CD4-positive, alpha-beta T cell (primary cell): ENCODE measurements around the gene MAPK8IP1. TPM values are rescaled to one million over a fixed set of nuclear protein-coding genes. Genes with fewer than 3 reads are reported as not detected.

Experiments used
- ATAC-seq: fragments of 200-7000 bp; cut with Tn5 transposase; one replicate; pipeline ENCODE4 v1.10.0; 2022; ENCODE audit warnings: mild to moderate bottlenecking; ENCODE audit not compliant: poor library complexity
- CTCF ChIA-PET: fragments of 350-600 bp; sonication (Branson Sonifier 250); formaldehyde crosslinking; loops from one replicate; lab custom pipeline; 2021; ENCODE audit warnings: antibody characterized with exemption, inconsistent platforms; lab: Charles Lee
- POLR2A ChIA-PET: fragments of 350-600 bp; sonication (Branson Sonifier 250); formaldehyde crosslinking; loops from one replicate; lab custom pipeline; 2021; ENCODE audit warnings: antibody characterized with exemption, inconsistent platforms; lab: Charles Lee
- DNase-seq, 14 experiments: peaks; one replicate each; pipeline ENCODE4 v3.0.0-alpha.2; 2013 to 2020; ENCODE audit warnings: mixed read lengths in 2 of 14
- H3K27ac ChIP-seq, 2 donors: one replicate each; pipeline versions ENCODE4 v1.5.1 to v1.7.0; 2013; ENCODE audit warnings: low read length in 2 of 2, low read depth in 1 of 2, mild to moderate bottlenecking in 1 of 2
- H3K27me3 ChIP-seq, 2 experiments: 1 replicate in 1 of 2; 2 replicates in 1 of 2; pipeline versions ENCODE4 v1.6.1 to v1.7.0; 2013; ENCODE audit warnings: low read length in 2 of 2, control low read depth in 1 of 2, mild to moderate bottlenecking in 1 of 2, moderate library complexity in 1 of 2; ENCODE audit not compliant: insufficient read depth in 2 of 2, control insufficient read depth in 1 of 2
- H3K36me3 ChIP-seq: one replicate; pipeline ENCODE4 v1.6.1; 2013; ENCODE audit warnings: low read length, control low read depth; ENCODE audit not compliant: insufficient read depth
- H3K4me1 ChIP-seq: one replicate; pipeline ENCODE4 v1.6.1; 2013; ENCODE audit warnings: low read length, control low read depth; ENCODE audit not compliant: insufficient read depth
- H3K4me3 ChIP-seq: one replicate; pipeline ENCODE4 v1.5.1; 2013; ENCODE audit warnings: mild to moderate bottlenecking, low read length, moderate library complexity
- H3K9me3 ChIP-seq, 2 experiments: 1 replicate in 1 of 2; 2 replicates in 1 of 2; pipeline versions ENCODE4 v1.6.1 to v1.7.0; 2013; ENCODE audit warnings: low read length in 2 of 2, mild to moderate bottlenecking in 2 of 2, control low read depth in 1 of 2, moderate library complexity in 1 of 2; ENCODE audit not compliant: control insufficient read depth in 1 of 2, insufficient read depth in 1 of 2
- H3K27ac Mint-ChIP-seq: one replicate; pipeline ENCODE4 v1.8.0; 2020; ENCODE audit warnings: mixed read lengths
- H3K27me3 Mint-ChIP-seq: one replicate; pipeline ENCODE4 v1.8.0; 2021; ENCODE audit warnings: mixed read lengths
- H3K36me3 Mint-ChIP-seq: one replicate; pipeline ENCODE4 v1.8.0; 2021; ENCODE audit warnings: low read depth, mixed read lengths
- H3K4me1 Mint-ChIP-seq: one replicate; pipeline ENCODE4 v1.8.0; 2021; ENCODE audit warnings: low read depth, mixed read lengths
- H3K4me3 Mint-ChIP-seq: one replicate; pipeline ENCODE4 v1.8.0; 2020; ENCODE audit warnings: mild to moderate bottlenecking, mixed read lengths
- H3K9me3 Mint-ChIP-seq: one replicate; pipeline ENCODE4 v1.8.0; 2020; ENCODE audit warnings: mixed read lengths
- CTCF ChIP-seq: fragments of 200-600 bp; IDR thresholded peaks from one replicate; pipeline ENCODE4 v1.8.0; 2022; ENCODE audit warnings: antibody characterized with exemption, mild to moderate bottlenecking
- intact Hi-C, 2 experiments: fragments of 100-400 bp; cut with DNase I in 1 of 2; cut with micrococcal nuclease in 1 of 2; formaldehyde crosslinking; loops; one replicate each; pipeline versions ENCODE4 v1.15.1 to v1.9.0; 2023 to 2025; cut with DNase I, micrococcal nuclease
- total RNA-seq, 174 experiments: library from RNA in 2 of 174; stranded (reverse) in 2 of 174; gene quantifications; one replicate each; pipeline ENCODE4 v1.2.3 and lab custom pipeline; 2021 to 2026

MAPK8IP1 gene
- total RNA-seq, 2 experiments from 2014 or later, result 2.3 to 2.4 TPM

GRCh38 chr11:45843158-45843924 lies 42.1 kb upstream of the MAPK8IP1 start:
- TF ChIP-seq CTCF, result peak; percentile 95
- intact Hi-C loops, result loop anchor here (1.0 to 10.0 kb wide), 6 partner anchors 38 to 1924 kb away; partner anchors contain the start of genes ATG13 (in 1 of the 2), FNBP4 (in 1 of the 2), HARBI1 (in 1 of the 2) and SLC35C1 (in 1 of the 2)
- peak overlapping the region; percentile 73 for H3K27ac Mint-ChIP-seq

GRCh38 chr11:45844822-45845578 lies 40.5 kb upstream of the MAPK8IP1 start:
- Mint-ChIP-seq H3K4me3 (peak overlapping the region; percentile 96), H3K4me1 (peaks cover 51% of the 10 kb centered on the region), H3K27ac (peak overlapping the region; percentile 100), H3K27me3 (no peaks in the 10 kb centered on the region), H3K9me3 (no peaks in the 10 kb centered on the region), H3K36me3 (peaks cover 11% of the 10 kb centered on the region)
- POLR2A ChIA-PET, result interaction anchor here (1.4 to 3.6 kb wide), 2 partner anchors 40 to 73 kb away, joined by 5 to 43 read pairs; partner anchors contain the start of genes PEX16 and SLC35C1
- TF ChIP-seq CTCF, result no peak
- Histone ChIP-seq H3K36me3 (no peaks in the 10 kb centered on the region), H3K9me3 (no peaks in the 10 kb centered on the region), H3K27ac (no peak overlapping the region), H3K27me3 (no peaks in the 10 kb centered on the region), H3K4me3 (no peak overlapping the region), H3K4me1 (peaks cover 37% of the 10 kb centered on the region)
- intact Hi-C loops, result loop anchor here (5.0 to 10.0 kb wide), 7 partner anchors 162 to 1922 kb away; partner anchors contain the start of genes ATG13 (in 1 of the 2), CELF1 (in 1 of the 2), CSTPP1 (in 1 of the 2) and FNBP4 (in 1 of the 2)
- CTCF ChIA-PET, result interaction anchor here (1.3 to 3.3 kb wide), 2 partner anchors 73 to 74 kb away, joined by 3 to 14 read pairs; no protein-coding TSS in a partner anchor
- DNase-seq (no peak), ATAC-seq (no peak)

More at GRCh38 chr11:45843158-45843924, 42.1 kb upstream of the MAPK8IP1 start:
- Mint-ChIP-seq H3K4me1 (peaks cover 37% of the 10 kb centered on the region), H3K27me3 (no peaks in the 10 kb centered on the region), H3K36me3 (peaks cover 5% of the 10 kb centered on the region), H3K9me3 (no peaks in the 10 kb centered on the region), H3K4me3 (peak overlapping the region; percentile 12)
- CTCF ChIA-PET, result interaction anchor here (0.5 to 3.3 kb wide), 7 partner anchors 9 to 820 kb away, joined by 3 to 14 read pairs (median 4); partner anchors contain the start of gene PEX16
- ATAC-seq, result peak; percentile 58
- peak; percentile 76 to 97 (median 86) for DNase-seq
- no peaks in the 10 kb centered on the region for H3K27me3 ChIP-seq
- H3K4me1 ChIP-seq, result peaks cover 26% of the 10 kb centered on the region
- H3K36me3 ChIP-seq, result no peaks in the 10 kb centered on the region
- peak overlapping the region; percentile 26 to 56 for H3K27ac ChIP-seq
- H3K4me3 ChIP-seq, result no peak overlapping the region
- no peaks in the 10 kb centered on the region for H3K9me3 ChIP-seq
- POLR2A ChIA-PET, result interaction anchor here (1.0 kb wide), 2 partner anchors 9 to 74 kb away, joined by 3 to 4 read pairs; partner anchors contain the start of gene PEX16

GRCh38 chr11:45846174-45846675 lies 39.2 kb upstream of the MAPK8IP1 start:
- Mint-ChIP-seq H3K9me3 (no peaks in the 10 kb centered on the region), H3K4me3 (peak overlapping the region; percentile 96), H3K27ac (peak overlapping the region; percentile 100), H3K27me3 (no peaks in the 10 kb centered on the region), H3K4me1 (peaks cover 63% of the 10 kb centered on the region), H3K36me3 (peaks cover 23% of the 10 kb centered on the region)
- peak overlapping the region; percentile 94 for H3K4me3 ChIP-seq
- ChIA-PET POLR2A (interaction anchor here (0.7 to 3.6 kb wide), 11 partner anchors 11 to 1091 kb away, joined by 3 to 43 read pairs (median 4); partner anchors contain the start of genes CSTPP1, PEX16 and SLC35C1), CTCF (interaction anchor here (0.7 to 1.3 kb wide), 4 partner anchors 10 to 160 kb away, joined by 3 to 5 read pairs (median 3); no protein-coding TSS in a partner anchor)
- peaks cover 11% of the 10 kb centered on the region for H3K36me3 ChIP-seq
- H3K9me3 ChIP-seq, result no peaks in the 10 kb centered on the region
- intact Hi-C loops, result loop anchor here in 1 of 2 experiments (2.0 to 10.0 kb wide), 6 partner anchors 41 to 1706 kb away; partner anchors contain the start of genes ATG13, CELF1, CSTPP1 and HARBI1
- peak overlapping the region; percentile 91 to 93 for H3K27ac ChIP-seq
- TF ChIP-seq CTCF, result no peak
- no peaks in the 10 kb centered on the region for H3K27me3 ChIP-seq
- no peak for ATAC-seq
- peak in 1 of 14 experiments; percentile 12 for DNase-seq
- H3K4me1 ChIP-seq, result peaks cover 37% of the 10 kb centered on the region
